Measurements from ENCODE around the gene SYT3.

SYT3 gene

DNA sequence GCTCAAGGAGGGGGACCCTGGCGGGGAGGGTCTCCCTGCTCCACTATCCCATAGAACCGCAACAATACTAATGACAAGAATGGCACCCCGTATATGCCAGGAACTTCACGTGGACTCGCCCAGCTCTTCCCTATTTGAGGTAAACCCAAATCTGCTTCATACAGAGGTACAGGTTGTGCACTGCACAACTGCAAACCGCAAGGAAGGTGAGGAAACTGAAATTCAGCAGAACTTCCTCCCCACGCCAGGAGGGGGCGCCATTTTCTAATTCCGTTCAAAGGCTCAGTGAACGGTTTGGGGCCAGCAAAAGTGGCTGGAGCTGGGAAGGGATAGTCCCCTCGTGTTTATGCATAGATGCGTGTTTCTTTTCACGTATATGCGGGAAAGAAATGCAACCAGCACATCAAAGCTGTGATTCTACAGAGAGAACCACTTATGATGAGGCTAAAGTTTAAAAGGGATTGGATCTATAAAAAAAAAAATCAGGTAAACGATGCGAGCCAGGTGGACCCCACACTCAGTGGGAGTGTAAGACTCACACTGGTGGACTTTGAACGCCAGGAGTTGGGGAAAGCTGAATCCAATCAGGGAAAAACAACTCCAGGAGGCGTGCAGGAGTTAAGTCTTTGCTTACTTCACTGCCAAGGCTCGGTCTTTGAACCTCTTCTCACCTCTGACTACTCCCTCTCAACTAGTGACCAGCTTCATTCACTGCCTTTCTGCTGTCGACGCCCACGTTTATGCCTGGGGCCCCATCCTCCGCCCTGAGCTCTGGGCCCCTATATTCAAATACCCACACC lies 29.8 kb upstream of the SYT3 start:
- H3K4me1 ChIP-seq (ENCODE audit: insufficient read depth, poor library complexity, severe bottlenecking) = no peaks in the 10 kb centered on the region
- peaks cover 72% of the 10 kb centered on the region for H3K27me3 ChIP-seq (ENCODE audit: insufficient read depth, poor library complexity, severe bottlenecking)
- H3K36me3 ChIP-seq (ENCODE audit: low read depth) = no peaks in the 10 kb centered on the region
- DNase-seq (ENCODE audit: low spot score) (no peak), ATAC-seq (ENCODE audit: low read depth) (no peak)
- peaks cover 3% of the 10 kb centered on the region for H3K9me3 ChIP-seq (ENCODE audit: severe bottlenecking)
- no peak overlapping the region for H3K4me3 ChIP-seq (ENCODE audit: severe bottlenecking)
- no peak overlapping the region for H3K27ac ChIP-seq (ENCODE audit: poor library complexity, severe bottlenecking)
- TF ChIP-seq, protein P1, sequence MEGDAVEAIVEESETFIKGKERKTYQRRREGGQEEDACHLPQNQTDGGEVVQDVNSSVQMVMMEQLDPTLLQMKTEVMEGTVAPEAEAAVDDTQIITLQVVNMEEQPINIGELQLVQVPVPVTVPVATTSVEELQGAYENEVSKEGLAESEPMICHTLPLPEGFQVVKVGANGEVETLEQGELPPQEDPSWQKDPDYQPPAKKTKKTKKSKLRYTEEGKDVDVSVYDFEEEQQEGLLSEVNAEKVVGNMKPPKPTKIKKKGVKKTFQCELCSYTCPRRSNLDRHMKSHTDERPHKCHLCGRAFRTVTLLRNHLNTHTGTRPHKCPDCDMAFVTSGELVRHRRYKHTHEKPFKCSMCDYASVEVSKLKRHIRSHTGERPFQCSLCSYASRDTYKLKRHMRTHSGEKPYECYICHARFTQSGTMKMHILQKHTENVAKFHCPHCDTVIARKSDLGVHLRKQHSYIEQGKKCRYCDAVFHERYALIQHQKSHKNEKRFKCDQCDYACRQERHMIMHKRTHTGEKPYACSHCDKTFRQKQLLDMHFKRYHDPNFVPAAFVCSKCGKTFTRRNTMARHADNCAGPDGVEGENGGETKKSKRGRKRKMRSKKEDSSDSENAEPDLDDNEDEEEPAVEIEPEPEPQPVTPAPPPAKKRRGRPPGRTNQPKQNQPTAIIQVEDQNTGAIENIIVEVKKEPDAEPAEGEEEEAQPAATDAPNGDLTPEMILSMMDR (IDR thresholded peaks at IDR 0.05; ENCODE audit: poor library complexity, severe bottlenecking) = peak; percentile 65

DNA sequence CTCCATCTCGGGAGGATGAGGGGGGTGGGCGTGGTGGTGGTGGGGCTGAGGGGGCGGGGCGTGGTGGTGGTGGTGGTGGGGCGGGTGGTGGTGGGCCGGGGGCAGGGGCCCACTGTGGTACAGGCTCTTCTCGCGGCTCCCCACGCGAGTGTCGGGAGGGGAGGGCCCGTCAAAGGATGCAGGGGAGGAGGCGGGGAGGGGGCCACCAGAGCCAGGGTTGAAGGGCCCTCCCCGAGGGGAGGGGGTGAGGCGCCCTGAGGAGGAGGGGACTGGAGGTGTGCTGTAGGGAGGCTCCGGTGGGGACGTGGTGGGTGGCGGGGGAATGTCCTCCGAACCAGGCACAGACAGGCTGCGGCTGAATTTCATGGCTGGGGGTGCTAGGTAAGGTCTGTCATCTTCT lies 29.2 kb upstream of the SYT3 start:
- no peak for DNase-seq (ENCODE audit: low spot score)
- Histone ChIP-seq H3K4me1 (ENCODE audit: insufficient read depth, poor library complexity, severe bottlenecking) (no peaks in the 10 kb centered on the region), H3K36me3 (ENCODE audit: low read depth) (no peaks in the 10 kb centered on the region), H3K27ac (ENCODE audit: poor library complexity, severe bottlenecking) (no peak overlapping the region), H3K27me3 (ENCODE audit: insufficient read depth, poor library complexity, severe bottlenecking) (peaks cover 72% of the 10 kb centered on the region), H3K4me3 (ENCODE audit: severe bottlenecking) (no peak overlapping the region), H3K9me3 (ENCODE audit: severe bottlenecking) (peaks cover 3% of the 10 kb centered on the region)
- no peak for ATAC-seq (ENCODE audit: low read depth)
- TF ChIP-seq, protein P1 (IDR thresholded peaks at IDR 0.05; ENCODE audit: poor library complexity, severe bottlenecking) = no peak

DNA sequence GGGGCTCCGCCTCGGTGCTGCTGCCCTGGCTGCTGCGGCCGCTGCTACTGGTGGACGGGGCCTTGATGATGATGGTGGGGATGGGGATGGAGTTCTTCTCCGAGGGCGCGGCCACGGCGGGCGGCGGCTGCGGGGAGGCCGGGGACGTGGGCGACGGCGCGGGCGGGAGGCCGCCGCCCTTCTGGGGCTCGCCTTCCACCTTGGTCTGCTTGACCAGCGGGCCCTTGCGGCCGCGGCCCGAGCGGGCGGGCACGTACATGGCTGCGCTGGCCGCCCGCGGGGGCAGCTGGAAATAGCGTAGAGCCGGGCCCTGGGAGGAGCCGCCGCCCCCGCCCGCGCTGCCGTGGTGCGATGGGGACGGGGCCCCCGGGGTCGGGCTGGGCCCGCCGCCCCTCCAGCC lies 28.7 kb upstream of the SYT3 start:
- TF ChIP-seq, protein P1 (IDR thresholded peaks at IDR 0.05; ENCODE audit: poor library complexity, severe bottlenecking) = no peak
- peaks cover 3% of the 10 kb centered on the region for H3K9me3 ChIP-seq (ENCODE audit: severe bottlenecking)
- H3K4me1 ChIP-seq (ENCODE audit: insufficient read depth, poor library complexity, severe bottlenecking) = no peaks in the 10 kb centered on the region
- no peak for DNase-seq (ENCODE audit: low spot score)
- H3K27ac ChIP-seq (ENCODE audit: poor library complexity, severe bottlenecking) = no peak overlapping the region
- H3K27me3 ChIP-seq (ENCODE audit: insufficient read depth, poor library complexity, severe bottlenecking) = peaks cover 71% of the 10 kb centered on the region
- no peaks in the 10 kb centered on the region for H3K36me3 ChIP-seq (ENCODE audit: low read depth)
- ATAC-seq (ENCODE audit: low read depth) = no peak
- H3K4me3 ChIP-seq (ENCODE audit: severe bottlenecking) = no peak overlapping the region

DNA sequence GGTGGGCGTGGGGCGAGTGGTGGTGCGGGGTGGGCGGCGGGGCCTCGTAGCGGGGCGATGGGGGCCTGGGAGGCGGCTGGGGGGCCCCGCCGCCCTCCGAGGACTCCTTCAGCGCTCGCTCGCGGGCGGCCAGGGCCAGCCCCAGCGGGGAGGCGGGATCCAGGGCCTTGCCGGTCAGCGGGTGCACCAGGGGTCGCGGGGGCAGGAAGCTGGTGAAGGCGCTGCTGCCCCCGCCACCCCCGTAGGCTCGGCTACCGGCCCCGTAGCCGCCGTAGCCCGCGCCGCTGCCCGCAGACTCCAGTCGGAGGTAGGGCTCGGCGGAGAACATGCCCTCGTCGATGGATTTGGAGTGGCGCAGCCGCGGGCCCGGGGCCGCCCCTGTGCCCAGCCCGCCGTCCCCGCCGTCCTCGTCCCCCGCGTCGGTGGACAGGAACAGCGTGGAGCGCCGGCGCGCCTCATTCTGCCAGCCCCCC lies 28.1 kb upstream of the SYT3 start:
- Histone ChIP-seq H3K36me3 (ENCODE audit: low read depth) (no peaks in the 10 kb centered on the region), H3K4me1 (ENCODE audit: insufficient read depth, poor library complexity, severe bottlenecking) (no peaks in the 10 kb centered on the region), H3K9me3 (ENCODE audit: severe bottlenecking) (peaks cover 3% of the 10 kb centered on the region), H3K27me3 (ENCODE audit: insufficient read depth, poor library complexity, severe bottlenecking) (peaks cover 68% of the 10 kb centered on the region), H3K27ac (ENCODE audit: poor library complexity, severe bottlenecking) (no peak overlapping the region), H3K4me3 (ENCODE audit: severe bottlenecking) (no peak overlapping the region)
- ATAC-seq (ENCODE audit: low read depth) (no peak), DNase-seq (ENCODE audit: low spot score) (no peak)
- TF ChIP-seq, protein P1 (IDR thresholded peaks at IDR 0.05; ENCODE audit: poor library complexity, severe bottlenecking) = no peak

DNA sequence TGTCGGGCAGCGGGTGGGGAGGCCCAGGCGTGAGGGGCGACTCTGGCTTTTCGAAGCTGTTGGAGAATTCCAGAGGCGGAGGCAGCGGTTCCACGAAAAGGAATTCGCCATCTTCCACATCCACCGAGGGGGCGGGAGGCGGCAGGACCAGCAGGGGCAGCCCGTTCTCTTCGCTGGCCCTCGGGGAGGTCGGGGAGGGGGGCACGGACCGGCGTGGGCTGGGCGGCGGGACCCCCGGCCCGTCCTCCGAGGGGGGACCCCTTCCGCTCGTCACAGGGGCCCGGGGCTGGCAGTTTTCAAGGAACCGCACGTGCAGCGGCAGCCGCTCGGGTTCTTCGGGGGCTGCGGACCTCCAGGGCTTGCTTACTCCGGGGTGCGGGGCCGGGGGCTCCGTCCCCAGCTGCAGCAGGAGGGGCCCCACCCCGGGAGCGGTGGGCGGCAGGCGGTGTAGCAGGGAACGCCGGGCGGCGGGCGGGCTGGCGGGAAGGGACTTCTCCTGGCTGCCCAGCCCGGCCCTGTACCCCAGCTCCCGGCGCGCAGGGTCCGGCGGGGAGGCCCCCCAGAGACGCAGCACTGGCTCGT lies 27.6 kb upstream of the SYT3 start:
- Histone ChIP-seq H3K9me3 (ENCODE audit: severe bottlenecking) (peaks cover 3% of the 10 kb centered on the region), H3K27ac (ENCODE audit: poor library complexity, severe bottlenecking) (no peak overlapping the region), H3K4me1 (ENCODE audit: insufficient read depth, poor library complexity, severe bottlenecking) (no peaks in the 10 kb centered on the region), H3K4me3 (ENCODE audit: severe bottlenecking) (no peak overlapping the region), H3K36me3 (ENCODE audit: low read depth) (no peaks in the 10 kb centered on the region), H3K27me3 (ENCODE audit: insufficient read depth, poor library complexity, severe bottlenecking) (peaks cover 68% of the 10 kb centered on the region)
- DNase-seq (ENCODE audit: low spot score) (no peak), ATAC-seq (ENCODE audit: low read depth) (no peak)
- TF ChIP-seq, protein P1 (IDR thresholded peaks at IDR 0.05; ENCODE audit: poor library complexity, severe bottlenecking) = no peak
